Lung microvascular endothelial cell (primary cell): Measurements from ENCODE around the gene DYNLT5. TPM values are rescaled to one million over a fixed set of nuclear protein-coding genes. Genes with fewer than 3 reads are reported as not detected.
A peak's percentile ranks its signal among the peaks of the same experiment; 100 is the strongest.
"Not testable (repeated sequence)": the region's sequence is repeated elsewhere in the genome, so short reads cannot be mapped to it uniquely, and the experiment has no call there.

Source experiments
- DNase-seq, 2 donors: peaks; one replicate each; pipeline versions ENCODE4 v3.0.0 to v3.0.0-alpha.2; 2010; ENCODE audit warnings: low read depth in 2 of 2
- total RNA-seq: library from RNA; depleted of rRNA; stranded (reverse); fragments of >200 nt; gene quantifications from 2 replicates; pipeline ENCODE4 v1.2.1, GENCODE V29; 2014

DYNLT5 gene
- total RNA-seq, 1 donor from 2014 or later, result 0.40 TPM

DNA sequence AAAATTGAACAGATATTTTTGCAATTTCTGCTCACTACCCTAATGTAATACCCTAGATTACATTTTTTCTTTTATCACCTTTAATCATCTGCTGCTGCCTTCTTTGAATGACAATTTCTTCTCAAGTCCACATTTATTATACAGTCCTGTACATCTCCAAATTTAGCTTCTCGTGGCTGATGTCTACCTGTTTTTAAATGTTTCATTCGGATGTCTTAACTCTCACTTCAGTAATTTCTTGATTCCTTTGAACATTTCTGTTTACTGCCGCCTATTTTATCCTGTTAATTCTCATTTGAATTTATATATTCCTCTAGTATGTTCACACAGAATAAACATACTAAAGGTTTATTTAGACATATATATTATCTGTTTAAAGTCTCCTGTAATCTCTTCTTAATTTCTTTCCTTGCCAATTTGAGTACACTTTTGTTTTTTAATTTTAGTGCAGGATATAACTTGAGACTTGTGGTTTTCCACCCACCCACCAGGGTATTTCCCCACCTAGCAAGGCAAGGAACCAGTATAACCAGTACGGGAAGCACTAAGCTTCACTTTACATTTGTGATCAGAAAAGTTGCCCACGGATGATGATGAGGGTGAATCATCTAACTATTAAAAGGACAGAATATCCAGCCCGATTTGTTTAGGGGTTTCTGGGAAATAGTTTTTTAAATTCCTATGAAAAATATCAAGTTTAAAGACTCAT is 36.1 kb downstream of the DYNLT5 start:
- no peak for DNase-seq

DNA sequence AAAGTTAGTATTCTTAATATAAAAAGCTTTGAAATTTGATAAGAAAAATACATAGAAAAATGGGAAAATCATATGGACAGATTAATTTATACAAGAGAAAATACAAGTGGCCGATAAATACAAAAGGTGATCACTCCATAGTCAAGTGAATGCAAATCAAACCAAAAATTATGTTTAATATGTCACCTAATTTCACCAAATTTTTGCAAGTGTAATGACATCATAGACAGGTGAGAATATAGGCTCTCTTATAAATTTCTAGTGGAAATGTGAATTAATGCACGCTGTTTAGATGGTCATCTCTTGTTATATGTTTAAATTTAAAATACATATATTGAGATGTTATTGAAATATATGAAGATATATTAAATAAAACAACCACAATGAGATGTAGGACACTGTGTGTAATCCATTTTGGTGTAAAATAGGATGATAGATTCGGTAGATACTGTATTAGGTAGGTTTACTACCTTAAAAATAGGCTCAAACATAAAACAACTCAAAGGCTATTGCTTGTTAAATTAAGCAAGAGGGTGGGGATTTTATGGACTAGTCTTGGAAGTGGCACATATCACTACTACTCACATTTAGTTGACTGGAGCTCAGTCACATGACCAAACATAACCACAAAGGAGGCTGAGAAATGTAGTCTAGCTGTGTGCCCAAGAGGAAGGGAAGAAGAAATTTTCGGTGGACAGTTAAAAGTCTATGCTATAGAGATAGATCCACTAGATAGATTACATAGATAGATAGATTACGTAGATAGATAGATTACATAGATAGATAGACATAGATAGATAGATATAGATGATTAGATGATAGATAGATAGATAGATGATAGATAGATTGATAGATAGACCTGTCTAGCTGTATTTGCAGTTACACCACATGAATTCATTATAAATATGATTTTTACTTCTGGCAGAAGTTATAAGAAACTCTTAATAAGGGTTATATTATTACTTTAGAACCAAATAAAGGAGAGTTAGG is 39.7 kb downstream of the DYNLT5 start:
- DNase-seq, result no peak

DNA sequence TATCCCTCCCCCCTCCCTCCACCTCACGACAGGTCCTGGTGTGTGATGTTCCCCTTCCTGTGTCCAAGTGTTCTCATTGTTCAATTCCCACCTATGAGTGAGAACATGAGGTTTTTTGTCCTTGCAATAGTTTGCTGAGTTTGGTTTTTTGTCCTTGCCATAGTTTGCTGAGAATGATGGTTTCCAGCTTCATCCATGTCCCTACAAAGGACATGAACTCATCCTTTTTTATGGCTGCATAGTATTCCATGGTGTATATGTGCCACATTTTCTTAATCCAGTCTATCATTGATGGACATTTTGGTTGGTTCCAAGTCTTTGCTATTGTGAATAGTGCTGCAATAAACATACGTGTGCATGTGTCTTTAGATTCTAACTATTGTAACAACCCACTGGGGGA is 43.6 kb downstream of the DYNLT5 start:
- not testable (repeated sequence) for DNase-seq

DNA sequence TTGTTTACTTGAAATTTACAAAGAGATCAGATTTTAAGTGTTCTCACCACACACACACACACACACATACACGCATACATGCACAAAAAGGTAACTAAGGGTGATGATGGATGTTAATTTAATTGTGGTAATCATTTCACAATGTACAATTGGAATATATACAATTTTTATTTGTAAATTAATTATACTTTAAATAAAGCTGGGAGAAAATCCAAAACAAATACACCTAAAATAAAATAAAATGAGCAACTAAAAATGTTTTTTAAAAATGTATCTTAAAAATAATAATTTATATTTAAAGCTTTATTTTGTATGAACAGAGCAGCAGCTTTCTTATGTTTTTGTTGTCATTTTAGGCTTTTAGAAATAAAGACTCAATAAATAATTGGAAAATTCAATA is 57.0 kb downstream of the DYNLT5 start:
- DNase-seq, result no peak

DNA sequence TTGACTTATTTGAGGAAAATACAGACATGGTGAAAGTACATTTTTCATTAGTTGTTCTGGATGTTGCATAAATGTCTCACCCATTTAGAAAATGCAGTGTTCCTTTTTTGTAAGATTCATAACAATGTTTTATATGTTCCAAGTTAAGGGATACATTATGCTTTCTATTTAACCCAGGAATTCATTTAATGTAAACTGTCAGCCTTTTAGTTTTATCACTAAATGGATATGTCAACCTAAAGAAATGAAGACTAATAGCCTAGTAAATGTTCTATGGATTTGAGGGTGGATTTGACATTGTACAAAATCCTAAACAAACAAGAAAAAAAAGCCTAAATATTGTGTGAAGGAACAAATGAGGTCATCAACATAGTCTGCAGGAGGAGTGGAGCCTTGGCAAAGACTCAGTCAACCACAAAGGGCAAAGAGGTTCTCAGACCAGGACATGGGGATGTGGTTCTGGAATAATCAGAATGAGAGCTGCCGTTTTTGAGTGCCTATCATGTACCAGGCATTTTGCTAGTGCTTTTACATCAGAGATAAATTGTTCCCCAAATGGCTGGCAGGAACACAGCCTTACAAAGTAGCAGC is 57.6 kb downstream of the DYNLT5 start:
- DNase-seq, result peak in 1 of 2 donors; percentile 32

DNA sequence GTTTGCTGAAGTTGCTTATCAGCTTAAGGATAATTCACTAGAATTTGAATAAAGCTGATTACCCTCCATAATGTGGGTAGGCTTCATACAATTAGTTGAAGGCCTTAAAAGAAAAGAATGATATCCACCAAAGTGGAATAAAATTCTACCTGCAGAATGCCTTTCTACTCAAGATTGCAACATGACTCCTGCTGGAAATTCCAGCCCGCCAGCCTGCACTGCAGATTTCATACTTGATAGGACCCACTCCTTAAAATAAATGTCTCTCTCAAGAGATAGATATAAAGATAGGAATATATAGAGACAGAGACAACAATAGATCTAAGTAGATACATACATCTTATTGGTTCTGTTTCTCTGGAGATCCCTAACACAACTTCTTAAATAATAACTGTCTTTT is 72.5 kb downstream of the DYNLT5 start:
- DNase-seq, result no peak

Other genes starting within 250 kb of the DYNLT5 start
- 22.9 and 34.1 TPM in 2 replicates for gene SGIP1, start 218.3 kb upstream of the DYNLT5 start, total RNA-seq
- gene INSL5, start 48.8 kb downstream of the DYNLT5 start, total RNA-seq, result not detected in 2 replicates
- gene DNAI4, start 172.4 kb downstream of the DYNLT5 start, total RNA-seq, result 1.5 and 6.0 TPM in 2 replicates
- gene MIER1, start 172.5 kb downstream of the DYNLT5 start, total RNA-seq, result 15.3 and 24.0 TPM in 2 replicates